ENCODE measurements around the gene NKX2-8. TPM values are rescaled to one million over a fixed set of nuclear protein-coding genes. Genes with fewer than 3 reads are reported as not detected.

The NKX2-8 gene
- not detected in 2 replicates for total RNA-seq

DNA sequence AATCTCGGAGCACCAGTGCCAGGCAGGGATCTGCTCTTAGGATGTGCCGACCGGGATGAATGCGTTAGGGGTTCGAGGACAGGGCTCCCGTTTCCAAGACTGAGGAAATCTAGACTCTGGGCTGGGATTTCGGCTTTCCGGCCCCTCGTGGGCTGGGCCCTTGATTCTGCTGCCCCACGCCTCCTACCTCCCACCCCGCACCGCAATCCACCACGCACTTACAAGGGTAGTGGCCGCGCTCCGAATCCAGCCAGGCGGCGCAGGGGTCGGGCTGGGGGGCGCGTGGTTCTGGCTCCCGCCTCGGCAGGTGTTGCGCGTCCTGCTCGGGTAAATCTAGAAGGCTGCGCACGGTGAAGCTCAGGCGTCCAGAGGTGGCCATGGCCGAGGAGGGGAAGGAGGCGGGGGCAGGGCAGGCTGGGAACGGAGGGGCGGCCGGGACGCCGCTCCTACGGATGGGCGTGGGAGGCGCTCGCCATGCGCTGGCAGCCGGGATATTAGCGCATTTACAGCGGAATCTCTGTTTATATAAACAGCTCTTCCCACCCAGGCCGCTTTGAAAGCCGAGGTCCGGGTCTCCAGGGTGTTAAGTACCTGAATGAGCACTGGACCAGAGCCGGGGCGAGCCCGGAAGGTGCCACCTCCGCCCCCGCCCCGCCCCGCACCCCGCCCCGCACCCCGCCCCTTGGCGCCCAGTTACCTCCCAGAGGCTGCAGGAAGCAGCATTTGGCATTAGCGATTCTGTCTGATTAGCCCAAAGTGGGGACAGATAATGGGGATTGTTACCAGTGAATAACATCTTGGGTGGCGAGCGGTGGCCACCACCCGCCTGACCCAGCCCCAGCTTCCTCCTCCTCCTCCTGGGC is at the start of gene NKX2-8:
TSS of gene NKX2-8 (minus strand) at position 604 of the 863 bp plus-strand sequence. CDS start at position 379, 225 bp downstream.

Other genes starting within 250 kb of the NKX2-8 start
- not detected in 2 replicates for gene NKX2-1, start 62.4 kb downstream of the NKX2-8 start, total RNA-seq
- 0.37 and 0.39 TPM in 2 replicates for gene PAX9, start 79.2 kb upstream of the NKX2-8 start, total RNA-seq